ENCODE data around the gene FRMD6. TPM values are rescaled to one million over a fixed set of nuclear protein-coding genes. Genes with fewer than 3 reads are reported as not detected.

FRMD6 gene
- total and polyA plus RNA-seq, 10 of the 15 experiments (the other 5 are each of a cell fraction or from before 2014, with no cell fraction given) = 0.86 to 7.8 (median 3.3) TPM

DNA sequence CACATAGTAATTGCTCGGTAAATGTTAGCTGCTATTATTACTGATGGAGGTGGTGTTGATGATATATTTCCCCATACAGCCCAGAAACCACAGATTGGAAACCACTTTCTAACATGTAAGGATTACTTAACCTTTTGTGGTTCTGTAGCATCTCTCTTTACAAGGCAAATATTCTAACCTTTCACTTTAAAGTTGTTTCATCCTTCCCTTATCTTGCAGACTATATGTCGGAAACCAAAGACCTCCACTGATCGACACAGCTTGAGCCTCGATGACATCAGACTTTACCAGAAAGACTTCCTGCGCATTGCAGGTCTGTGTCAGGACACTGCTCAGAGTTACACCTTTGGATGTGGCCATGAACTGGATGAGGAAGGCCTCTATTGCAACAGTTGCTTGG, 75.8 kb downstream of the FRMD6 start:
- H3K79me2 ChIP-seq (ENCODE audit: control insufficient read depth, insufficient read depth, low read length) = no peaks in the 10 kb centered on the region
- 82% methylated on average over 5 of the region's 5 CpGs for WGBS (ENCODE audit: insufficient coverage, insufficient replicate concordance, low lambda C conversion rate, missing lambda C conversion rate)
- no peak overlapping the region for H3K4me3 ChIP-seq
- no TSS peak for BruUV-seq (replicated peaks)
- no peak overlapping the region for H2AFZ ChIP-seq (ENCODE audit: control insufficient read depth, low read depth, low read length)
- no peak for FAIRE-seq
- H3K36me3 ChIP-seq (ENCODE audit: control insufficient read depth in 2 of 2, insufficient read depth in 2 of 2, low read length in 1 of 2) = no peaks in the 10 kb centered on the region
- no peak overlapping the region for H3K9ac ChIP-seq (ENCODE audit: control insufficient read depth, insufficient read depth, low read length)
- no peaks in the 10 kb centered on the region for H4K20me1 ChIP-seq (ENCODE audit: control insufficient read depth, insufficient read depth)
- no peak for DNase-seq (ENCODE audit: low read depth, low spot score)
- ChIA-PET CTCF (no interaction called here), SMC1A (ENCODE audit: uncharacterized antibody, unreplicated experiment) (no interaction called here), RAD21 (ENCODE audit: unreplicated experiment) (no interaction called here), POLR2A (no interaction called here)
- no peaks in the 10 kb centered on the region for H3K27me3 ChIP-seq (replicated peaks in 1 of 2; ENCODE audit: control insufficient read depth in 2 of 2, insufficient read depth in 2 of 2, low read length in 1 of 2)
- intact Hi-C loops (cut with micrococcal nuclease; ENCODE audit: unreplicated experiment) = no loop called here
- TF ChIP-seq SREBF2 (IDR thresholded peaks at IDR 0.05; ENCODE audit: low read length) = no peak
- TF ChIP-seq ZSCAN29 (IDR thresholded peaks at IDR 0.05) = no peak
- TF ChIP-seq PML (IDR thresholded peaks at IDR 0.05; ENCODE audit: low read length) = no peak
- no peak for TF ChIP-seq ETV6 (conservative IDR thresholded peaks at IDR 0.05 in 1 of 2, IDR thresholded peaks at IDR 0.05 in 1 of 2; ENCODE audit: borderline replicate concordance in 1 of 2, low read depth in 1 of 2)
- TF ChIP-seq ZNF384 (IDR thresholded peaks at IDR 0.05; ENCODE audit: borderline replicate concordance, low read depth, low read length) = no peak
- TF ChIP-seq YY1 (IDR thresholded peaks at IDR 0.05; ENCODE audit: low read depth, low read length) = no peak
- TF ChIP-seq YBX1 (IDR thresholded peaks at IDR 0.05) = no peak
- TF ChIP-seq SMAD1 (IDR thresholded peaks at IDR 0.05; ENCODE audit: low read depth, partially characterized antibody) = no peak
- no peak for TF ChIP-seq SMC3 (IDR thresholded peaks at IDR 0.05; ENCODE audit: borderline replicate concordance, low read length)
- no peak for TF ChIP-seq NFYB (IDR thresholded peaks at IDR 0.05; ENCODE audit: insufficient read depth, low read depth, low read length)
- TF ChIP-seq, protein P1, sequence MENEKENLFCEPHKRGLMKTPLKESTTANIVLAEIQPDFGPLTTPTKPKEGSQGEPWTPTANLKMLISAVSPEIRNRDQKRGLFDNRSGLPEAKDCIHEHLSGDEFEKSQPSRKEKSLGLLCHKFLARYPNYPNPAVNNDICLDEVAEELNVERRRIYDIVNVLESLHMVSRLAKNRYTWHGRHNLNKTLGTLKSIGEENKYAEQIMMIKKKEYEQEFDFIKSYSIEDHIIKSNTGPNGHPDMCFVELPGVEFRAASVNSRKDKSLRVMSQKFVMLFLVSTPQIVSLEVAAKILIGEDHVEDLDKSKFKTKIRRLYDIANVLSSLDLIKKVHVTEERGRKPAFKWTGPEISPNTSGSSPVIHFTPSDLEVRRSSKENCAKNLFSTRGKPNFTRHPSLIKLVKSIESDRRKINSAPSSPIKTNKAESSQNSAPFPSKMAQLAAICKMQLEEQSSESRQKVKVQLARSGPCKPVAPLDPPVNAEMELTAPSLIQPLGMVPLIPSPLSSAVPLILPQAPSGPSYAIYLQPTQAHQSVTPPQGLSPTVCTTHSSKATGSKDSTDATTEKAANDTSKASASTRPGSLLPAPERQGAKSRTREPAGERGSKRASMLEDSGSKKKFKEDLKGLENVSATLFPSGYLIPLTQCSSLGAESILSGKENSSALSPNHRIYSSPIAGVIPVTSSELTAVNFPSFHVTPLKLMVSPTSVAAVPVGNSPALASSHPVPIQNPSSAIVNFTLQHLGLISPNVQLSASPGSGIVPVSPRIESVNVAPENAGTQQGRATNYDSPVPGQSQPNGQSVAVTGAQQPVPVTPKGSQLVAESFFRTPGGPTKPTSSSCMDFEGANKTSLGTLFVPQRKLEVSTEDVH (IDR thresholded peaks at IDR 0.05; ENCODE audit: low read depth, partially characterized antibody) = no peak
- no peak for TF ChIP-seq TARDBP (IDR thresholded peaks at IDR 0.05; ENCODE audit: borderline replicate concordance)
- TF ChIP-seq IRF4 (IDR thresholded peaks at IDR 0.05; ENCODE audit: low read depth, low read length) = no peak
- TF ChIP-seq GATAD2B (conservative IDR thresholded peaks at IDR 0.05; ENCODE audit: low read depth) = no peak
- TF ChIP-seq FOXM1 (IDR thresholded peaks at IDR 0.05; ENCODE audit: low read depth, low read length) = no peak
- TF ChIP-seq NFYA (IDR thresholded peaks at IDR 0.05; ENCODE audit: borderline replicate concordance, low read depth, low read length) = no peak
- no peak for TF ChIP-seq SPI1 (IDR thresholded peaks at IDR 0.05; ENCODE audit: borderline replicate concordance, insufficient read depth, low read depth, low read length)
- no peak for TF ChIP-seq SUZ12 (IDR thresholded peaks at IDR 0.05; ENCODE audit: unreplicated experiment)
- H3K9me3 ChIP-seq (replicated peaks; ENCODE audit: control insufficient read depth, insufficient read depth, low read length) = no peaks in the 10 kb centered on the region
- in situ Hi-C loops (cut with MboI) = no loop called here
- H3K27ac ChIP-seq (ENCODE audit: control insufficient read depth, insufficient read depth) = no peak overlapping the region
- no peaks in the 10 kb centered on the region for H3K4me1 ChIP-seq (ENCODE audit: control insufficient read depth, insufficient read depth, low read length)
- no peak for ATAC-seq
- no peak overlapping the region for H3K4me2 ChIP-seq (ENCODE audit: control insufficient read depth, insufficient read depth)
